ENCODE data around the gene EBF4.

EBF4 gene

GRCh38 chr20:2750491-2751251 is 58.1 kb downstream of the EBF4 start:
- Histone ChIP-seq H2AFZ (ENCODE audit: low read length) (no peak overlapping the region; the same call in 1 of the 2 replicates), H3F3A (ENCODE audit: low read depth) (no peaks in the 10 kb centered on the region), H3K9me2 (replicated peaks; ENCODE audit: low read depth, low read length) (no peaks in the 10 kb centered on the region), H3K9me3 (ENCODE audit: insufficient read depth, low read depth, low read length) (no peaks in the 10 kb centered on the region), H3K9ac (ENCODE audit: low read depth, low read length, poor library complexity, severe bottlenecking) (no peak overlapping the region), H3K36me3 (ENCODE audit: insufficient read depth, low read length) (no peaks in the 10 kb centered on the region), H3K4me1 (ENCODE audit: insufficient read depth, low read length, poor library complexity, severe bottlenecking) (peaks cover 1% of the 10 kb centered on the region), H4K20me1 (ENCODE audit: insufficient read depth, low read length, poor library complexity, severe bottlenecking) (no peaks in the 10 kb centered on the region), H3K4me3 (ENCODE audit: low read length, poor library complexity, severe bottlenecking) (no peak overlapping the region), H3K4me2 (ENCODE audit: low read depth, low read length, poor library complexity, severe bottlenecking) (no peak overlapping the region), H3K27me3 (ENCODE audit: insufficient read depth, low read length, poor library complexity, severe bottlenecking) (no peaks in the 10 kb centered on the region), H3K79me2 (ENCODE audit: insufficient read depth, low read length) (no peaks in the 10 kb centered on the region)
- no peak for TF ChIP-seq CTCF (conservative IDR thresholded peaks at IDR 0.05; ENCODE audit: low read length)
- TF ChIP-seq EZH2phosphoT487 (IDR thresholded peaks at IDR 0.05; ENCODE audit: borderline replicate concordance): no peak

DNA sequence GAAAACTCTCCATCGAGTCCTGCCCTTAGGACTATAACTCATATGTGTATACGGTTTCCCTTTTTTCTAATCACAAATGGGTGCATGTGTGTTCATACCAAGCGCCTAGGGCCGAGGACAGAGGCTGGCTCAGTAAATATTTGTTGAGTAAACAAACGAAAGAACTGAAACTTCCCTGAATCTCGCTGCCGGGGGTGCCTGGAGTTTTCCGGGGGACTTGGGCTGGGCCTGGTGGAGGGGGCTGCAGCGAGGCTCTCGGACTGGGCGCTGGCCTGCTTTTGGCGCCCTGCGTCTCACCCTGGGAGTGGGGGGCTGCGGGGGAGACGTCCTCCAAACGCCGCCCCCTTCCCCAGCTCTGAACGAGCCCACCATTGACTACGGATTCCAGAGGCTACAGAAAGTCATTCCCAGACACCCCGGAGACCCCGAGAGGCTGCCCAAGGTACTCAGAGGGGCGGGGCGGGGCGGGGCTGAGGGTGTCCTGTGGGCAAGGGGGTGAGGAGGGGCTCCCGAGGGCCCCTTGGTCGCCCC is 58.8 kb downstream of the EBF4 start:
- Histone ChIP-seq H3K4me3 (ENCODE audit: low read length, poor library complexity, severe bottlenecking) (no peak overlapping the region), H3K27me3 (ENCODE audit: insufficient read depth, low read length, poor library complexity, severe bottlenecking) (no peaks in the 10 kb centered on the region), H2AFZ (ENCODE audit: low read length) (no peak overlapping the region)

DNA sequence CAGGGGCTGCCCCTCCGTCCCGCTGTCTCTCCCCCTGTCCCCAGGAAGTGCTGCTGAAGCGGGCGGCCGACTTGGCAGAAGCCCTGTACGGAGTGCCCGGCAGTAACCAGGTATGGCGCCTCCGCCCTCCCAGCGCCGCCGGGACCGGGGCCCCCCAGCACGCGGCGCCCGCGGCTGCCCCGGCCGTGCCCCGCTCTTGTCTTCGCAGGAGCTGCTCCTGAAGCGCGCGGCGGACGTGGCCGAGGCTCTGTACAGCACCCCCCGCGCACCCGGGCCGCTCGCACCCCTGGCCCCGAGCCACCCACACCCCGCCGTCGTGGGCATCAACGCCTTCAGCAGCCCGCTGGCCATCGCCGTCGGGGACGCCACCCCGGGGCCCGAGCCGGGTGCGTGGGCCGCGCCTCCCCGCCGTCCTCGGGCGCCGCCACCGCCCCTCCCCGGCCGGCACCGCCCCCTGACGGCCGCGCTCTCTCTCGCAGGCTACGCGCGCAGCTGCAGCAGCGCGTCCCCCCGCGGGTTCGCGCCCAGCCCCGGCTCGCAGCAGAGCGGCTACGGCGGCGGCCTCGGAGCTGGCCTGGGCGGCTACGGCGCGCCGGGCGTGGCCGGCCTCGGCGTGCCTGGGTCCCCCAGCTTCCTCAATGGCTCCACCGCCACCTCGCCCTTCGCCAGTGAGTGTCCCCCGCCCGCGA is 59.4 kb downstream of the EBF4 start:
- Histone ChIP-seq H3K27me3 (ENCODE audit: insufficient read depth, low read length, poor library complexity, severe bottlenecking) (no peaks in the 10 kb centered on the region), H3K4me1 (ENCODE audit: insufficient read depth, low read length, poor library complexity, severe bottlenecking) (no peaks in the 10 kb centered on the region), H2AFZ (ENCODE audit: low read length) (no peak overlapping the region), H3K4me3 (ENCODE audit: low read length, poor library complexity, severe bottlenecking) (no peak overlapping the region), H3K9me2 (replicated peaks; ENCODE audit: low read depth, low read length) (no peaks in the 10 kb centered on the region), H3K36me3 (ENCODE audit: insufficient read depth, low read length) (no peaks in the 10 kb centered on the region), H4K20me1 (ENCODE audit: insufficient read depth, low read length, poor library complexity, severe bottlenecking) (no peaks in the 10 kb centered on the region), H3K4me2 (ENCODE audit: low read depth, low read length, poor library complexity, severe bottlenecking) (no peak overlapping the region), H3K9me3 (ENCODE audit: insufficient read depth, low read depth, low read length) (no peaks in the 10 kb centered on the region), H3F3A (ENCODE audit: low read depth) (no peaks in the 10 kb centered on the region), H3K79me2 (ENCODE audit: insufficient read depth, low read length) (no peaks in the 10 kb centered on the region), H3K9ac (ENCODE audit: low read depth, low read length, poor library complexity, severe bottlenecking) (no peak overlapping the region)
- TF ChIP-seq EZH2phosphoT487 (IDR thresholded peaks at IDR 0.05; ENCODE audit: borderline replicate concordance) (no peak), CTCF (conservative IDR thresholded peaks at IDR 0.05; ENCODE audit: low read length) (no peak)

More for the DNA sequence above, 58.8 kb downstream of the EBF4 start:
- Histone ChIP-seq H3K79me2 (ENCODE audit: insufficient read depth, low read length) (no peaks in the 10 kb centered on the region), H3F3A (ENCODE audit: low read depth) (no peaks in the 10 kb centered on the region), H3K4me1 (ENCODE audit: insufficient read depth, low read length, poor library complexity, severe bottlenecking) (no peaks in the 10 kb centered on the region), H3K9ac (ENCODE audit: low read depth, low read length, poor library complexity, severe bottlenecking) (no peak overlapping the region), H3K9me3 (ENCODE audit: insufficient read depth, low read depth, low read length) (no peaks in the 10 kb centered on the region), H4K20me1 (ENCODE audit: insufficient read depth, low read length, poor library complexity, severe bottlenecking) (no peaks in the 10 kb centered on the region), H3K4me2 (ENCODE audit: low read depth, low read length, poor library complexity, severe bottlenecking) (no peak overlapping the region), H3K36me3 (ENCODE audit: insufficient read depth, low read length) (no peaks in the 10 kb centered on the region), H3K9me2 (replicated peaks; ENCODE audit: low read depth, low read length) (no peaks in the 10 kb centered on the region)
- TF ChIP-seq CTCF (conservative IDR thresholded peaks at IDR 0.05; ENCODE audit: low read length): no peak
- TF ChIP-seq EZH2phosphoT487 (IDR thresholded peaks at IDR 0.05; ENCODE audit: borderline replicate concordance): no peak

Measured in Loucy (cell line).